Neuronal stem cell (in vitro differentiated cells): ENCODE measurements around the gene TUBGCP6.

Source experiments
- DNase-seq: peaks from one replicate; pipeline ENCODE4 v3.0.0-alpha.2; 2013; ENCODE audit warnings: low spot score
- H2AFZ ChIP-seq: one replicate; pipeline ENCODE4 v1.6.1; 2013; ENCODE audit warnings: mild to moderate bottlenecking, low read length, inconsistent platforms
- H2AK5ac ChIP-seq: 2 replicates; pipeline ENCODE4 v1.6.1; 2013; ENCODE audit warnings: low read depth, mild to moderate bottlenecking, inconsistent platforms, low read length, moderate library complexity, mixed read lengths
- H2BK120ac ChIP-seq: 2 replicates; pipeline ENCODE4 v1.6.1; 2013; ENCODE audit warnings: low read depth, mild to moderate bottlenecking, inconsistent platforms, low read length, moderate library complexity, mixed read lengths
- H2BK12ac ChIP-seq: one replicate; pipeline ENCODE4 v1.6.1; 2013; ENCODE audit warnings: low read length, inconsistent platforms
- H2BK15ac ChIP-seq: 2 replicates; pipeline ENCODE4 v1.6.1; 2013; ENCODE audit warnings: mild to moderate bottlenecking, low read length, inconsistent platforms, mixed read lengths
- H2BK5ac ChIP-seq: one replicate; pipeline ENCODE4 v1.6.1; 2013; ENCODE audit warnings: inconsistent platforms, mild to moderate bottlenecking, low read length, moderate library complexity
- H3K14ac ChIP-seq: one replicate; pipeline ENCODE4 v1.6.1; 2013; ENCODE audit warnings: low read length, inconsistent platforms
- H3K18ac ChIP-seq: 2 replicates; pipeline ENCODE4 v1.6.1; 2013; ENCODE audit warnings: low read length, inconsistent platforms
- H3K23ac ChIP-seq: 2 replicates; pipeline ENCODE4 v1.6.1; 2013; ENCODE audit warnings: low read depth, mild to moderate bottlenecking, mixed read lengths, low read length, inconsistent platforms; ENCODE audit not compliant: poor library complexity
- H3K27ac ChIP-seq: replicated peaks from 3 replicates; pipeline ENCODE4 v1.5.1; 2013; ENCODE audit warnings: low read length, inconsistent platforms
- H3K27me3 ChIP-seq, 3 experiments: 2 replicates each; pipeline ENCODE4 v1.6.1; 2013; ENCODE audit warnings: low read length in 3 of 3, mild to moderate bottlenecking in 2 of 3, inconsistent platforms in 1 of 3, low read depth in 1 of 3, mixed read lengths in 1 of 3, moderate library complexity in 1 of 3; ENCODE audit not compliant: control insufficient read depth in 3 of 3, insufficient read depth in 3 of 3
- H3K36me3 ChIP-seq, 2 donors: replicated peaks in 1 of 2; 2 replicates each; pipeline ENCODE4 v1.6.1; 2013; ENCODE audit warnings: low read length in 2 of 2; ENCODE audit not compliant: control insufficient read depth in 2 of 2, insufficient read depth in 2 of 2
- H3K4ac ChIP-seq: 2 replicates; pipeline ENCODE4 v1.6.1; 2013; ENCODE audit warnings: inconsistent platforms, mild to moderate bottlenecking, low read length, moderate library complexity
- H3K4me1 ChIP-seq, 2 donors: 1 replicate in 1 of 2; 2 replicates in 1 of 2; pipeline ENCODE4 v1.6.1; 2013; ENCODE audit warnings: low read length in 2 of 2, low read depth in 1 of 2; ENCODE audit not compliant: control insufficient read depth in 2 of 2, insufficient read depth in 1 of 2
- H3K4me2 ChIP-seq: one replicate; pipeline ENCODE4 v1.6.1; 2013; ENCODE audit warnings: mild to moderate bottlenecking, low read length, inconsistent platforms; ENCODE audit not compliant: insufficient read depth, poor library complexity, severe bottlenecking
- H3K4me3 ChIP-seq, 2 donors: 2 replicates each; pipeline ENCODE4 v1.5.1; 2013; ENCODE audit warnings: low read length in 2 of 2, mild to moderate bottlenecking in 2 of 2, inconsistent platforms in 1 of 2, moderate library complexity in 1 of 2
- H3K79me1 ChIP-seq: one replicate; pipeline ENCODE4 v1.6.1; 2013; ENCODE audit warnings: low read depth, mild to moderate bottlenecking, inconsistent platforms, low read length, moderate library complexity
- H3K9ac ChIP-seq: one replicate; pipeline ENCODE4 v1.6.1; 2013; ENCODE audit warnings: mild to moderate bottlenecking, low read depth, low read length, inconsistent platforms; ENCODE audit not compliant: poor library complexity
- H3K9me3 ChIP-seq, 2 donors: replicated peaks in 1 of 2; 2 replicates each; pipeline versions ENCODE3 to v1.6.1; 2013; ENCODE audit warnings: low read length in 2 of 2, mild to moderate bottlenecking in 2 of 2, inconsistent platforms in 1 of 2, low read depth in 1 of 2, mixed read lengths in 1 of 2, moderate library complexity in 1 of 2; ENCODE audit not compliant: control insufficient read depth in 2 of 2, insufficient read depth in 1 of 2
- H4K8ac ChIP-seq: one replicate; pipeline ENCODE4 v1.6.1; 2013; ENCODE audit warnings: low read depth, mild to moderate bottlenecking, inconsistent platforms, low read length, moderate library complexity
- H4K91ac ChIP-seq: one replicate; pipeline ENCODE4 v1.6.1; 2013; ENCODE audit warnings: low read length, low read depth, mild to moderate bottlenecking, inconsistent platforms; ENCODE audit not compliant: poor library complexity
- WGBS, 2 donors: extraction: QIAGEN DNeasy Blood & Tissue Kit; methylation state at CpG; one replicate each; pipeline ENCODE4 v1.1.7; 2013; ENCODE audit warnings: missing lambda C conversion rate in 2 of 2, mixed read lengths in 1 of 2; ENCODE audit not compliant: insufficient read length in 2 of 2, insufficient replicate concordance in 1 of 2; ENCODE audit errors: extremely low coverage in 2 of 2; 5-methylcytosine and 5-hydroxymethylcytosine counted together

The TUBGCP6 gene

GRCh38 chr22:50219800-50220602, 24.8 kb downstream of the TUBGCP6 start:
- Histone ChIP-seq H2BK5ac (no peak overlapping the region), H2BK120ac (no peak overlapping the region), H3K9me3 (no peaks in the 10 kb centered on the region), H4K91ac (no peak overlapping the region), H3K27me3 (no peaks in the 10 kb centered on the region), H2AFZ (no peak overlapping the region), H3K18ac (no peak overlapping the region), H2BK15ac (no peak overlapping the region), H3K4me3 (no peak overlapping the region), H4K8ac (no peak overlapping the region), H3K4me1 (no peaks in the 10 kb centered on the region), H2AK5ac (no peak overlapping the region), H3K4ac (no peak overlapping the region), H3K27ac (no peak overlapping the region), H2BK12ac (no peak overlapping the region), H3K36me3 (peaks cover 67 to 89% of the 10 kb centered on the region in 2 donors), H3K9ac (no peak overlapping the region), H3K79me1 (peaks cover 12% of the 10 kb centered on the region), H3K14ac (no peak overlapping the region), H3K23ac (peak overlapping the region; percentile 81), H3K4me2 (no peak overlapping the region)
- no CpG with 5 or more reads among the region's 25 CpGs for WGBS, 2 donors
- no peak for DNase-seq

GRCh38 chr22:50218996-50219727, 25.7 kb downstream of the TUBGCP6 start:
- Histone ChIP-seq H3K4me3 (no peak overlapping the region), H2AK5ac (no peak overlapping the region), H3K79me1 (peaks cover 11% of the 10 kb centered on the region), H3K4me1 (no peaks in the 10 kb centered on the region), H3K4ac (no peak overlapping the region), H3K4me2 (no peak overlapping the region), H3K14ac (no peak overlapping the region), H3K9me3 (no peaks in the 10 kb centered on the region), H4K91ac (no peak overlapping the region), H2BK120ac (no peak overlapping the region), H2BK12ac (no peak overlapping the region), H4K8ac (no peak overlapping the region), H3K27me3 (no peaks in the 10 kb centered on the region), H2AFZ (no peak overlapping the region), H3K9ac (no peak overlapping the region), H3K36me3 (peaks cover 69 to 89% of the 10 kb centered on the region in 2 donors), H2BK5ac (no peak overlapping the region), H2BK15ac (no peak overlapping the region), H3K23ac (peak overlapping the region; percentile 81), H3K27ac (no peak overlapping the region), H3K18ac (no peak overlapping the region)
- WGBS, 2 donors = no CpG with 5 or more reads among the region's 42 CpGs
- DNase-seq = no peak

- no peak overlapping the region for H3K4ac ChIP-seq
- H2BK12ac ChIP-seq = no peak overlapping the region
- peak overlapping the region; percentile 38 for H3K14ac ChIP-seq
- no peak overlapping the region for H2BK15ac ChIP-seq
- H3K36me3 ChIP-seq = peaks cover 64 to 91% of the 10 kb centered on the region in 2 donors
- no CpG with 5 or more reads among the region's 43 CpGs for WGBS, 2 donors
- H2AFZ ChIP-seq = no peak overlapping the region
- H3K79me1 ChIP-seq = peaks cover 8% of the 10 kb centered on the region
- H4K91ac ChIP-seq = no peak overlapping the region
- H2BK120ac ChIP-seq = no peak overlapping the region
- H4K8ac ChIP-seq = no peak overlapping the region
- H3K27me3 ChIP-seq = no peaks in the 10 kb centered on the region
- H3K4me2 ChIP-seq = no peak overlapping the region
- no peaks in the 10 kb centered on the region for H3K4me1 ChIP-seq
- no peak overlapping the region for H2BK5ac ChIP-seq
- no peak for DNase-seq
- no peak overlapping the region for H3K4me3 ChIP-seq
- peak overlapping the region; percentile 25 for H3K23ac ChIP-seq
- no peak overlapping the region for H3K9ac ChIP-seq
- no peak overlapping the region for H2AK5ac ChIP-seq
- peak overlapping the region; percentile 38 for H3K18ac ChIP-seq
- no peaks in the 10 kb centered on the region for H3K9me3 ChIP-seq
- H3K27ac ChIP-seq = no peak overlapping the region
These were observed 26.4 kb downstream of the TUBGCP6 start for GRCh38 chr22:50218153-50218995.
